ENCODE results near the gene SEC22C. TPM values are rescaled to one million over a fixed set of nuclear protein-coding genes. Genes with fewer than 3 reads are reported as not detected.

The SEC22C gene
- total and polyA plus RNA-seq, 2 experiments from 2014 or later = 21.9 to 48.3 TPM

DNA sequence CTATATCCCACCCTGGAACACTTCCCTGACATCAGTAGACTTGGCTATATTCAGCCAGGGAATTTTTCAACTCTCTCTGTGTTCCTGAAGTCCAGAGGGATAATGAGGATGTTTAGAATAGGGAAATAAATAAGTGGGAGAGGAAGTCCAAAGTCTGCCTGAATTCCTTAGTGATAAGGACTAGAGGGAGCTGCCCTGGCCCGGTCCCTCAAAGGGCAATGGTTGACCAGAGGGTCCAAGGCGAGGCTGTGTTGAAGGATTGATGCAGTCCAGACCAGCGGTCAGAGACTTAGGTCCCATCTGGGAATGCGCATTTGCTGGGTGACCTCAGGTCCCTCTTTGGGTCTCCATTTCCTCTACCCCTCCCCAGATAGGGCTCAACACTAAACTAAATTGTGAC lies 71.4 kb downstream of the SEC22C start:
- peaks cover 10% of the 10 kb centered on the region; the same call in 1 of the 2 replicates for H3K9me2 ChIP-seq (ENCODE audit: insufficient read depth)
- Mint-ChIP-seq H3K9me3 (no peaks in the 10 kb centered on the region; the same call in 2 of the 3 replicates), H3K4me3 (no peak overlapping the region), H3K27me3 (ENCODE audit: insufficient read depth, low read depth, poor library complexity) (peaks cover 3% of the 10 kb centered on the region), H3K27ac (no peak overlapping the region), H3K4me1 (peaks cover 19% of the 10 kb centered on the region), H3K36me3 (ENCODE audit: low read depth) (no peaks in the 10 kb centered on the region; the same call in 2 of the 3 replicates)
- DNase-seq (ENCODE audit: low spot score) (no peak), ATAC-seq (no peak)
- no peaks in the 10 kb centered on the region for H3K36me3 ChIP-seq (ENCODE audit: insufficient read depth)
- H3K4me1 ChIP-seq (ENCODE audit: insufficient read depth) = peaks cover 11% of the 10 kb centered on the region
- TF ChIP-seq JUNB (IDR thresholded peaks at IDR 0.05; ENCODE audit: unreplicated experiment) = no peak
- TF ChIP-seq POLR2AphosphoS5 (IDR thresholded peaks at IDR 0.05; ENCODE audit: low read depth) = no peak
- TF ChIP-seq, protein P1, sequence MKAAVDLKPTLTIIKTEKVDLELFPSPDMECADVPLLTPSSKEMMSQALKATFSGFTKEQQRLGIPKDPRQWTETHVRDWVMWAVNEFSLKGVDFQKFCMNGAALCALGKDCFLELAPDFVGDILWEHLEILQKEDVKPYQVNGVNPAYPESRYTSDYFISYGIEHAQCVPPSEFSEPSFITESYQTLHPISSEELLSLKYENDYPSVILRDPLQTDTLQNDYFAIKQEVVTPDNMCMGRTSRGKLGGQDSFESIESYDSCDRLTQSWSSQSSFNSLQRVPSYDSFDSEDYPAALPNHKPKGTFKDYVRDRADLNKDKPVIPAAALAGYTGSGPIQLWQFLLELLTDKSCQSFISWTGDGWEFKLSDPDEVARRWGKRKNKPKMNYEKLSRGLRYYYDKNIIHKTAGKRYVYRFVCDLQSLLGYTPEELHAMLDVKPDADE (IDR thresholded peaks at IDR 0.05) = no peak
- no peak for TF ChIP-seq STAT1 (IDR thresholded peaks at IDR 0.05; ENCODE audit: unreplicated experiment)
- TF ChIP-seq, protein P2, sequence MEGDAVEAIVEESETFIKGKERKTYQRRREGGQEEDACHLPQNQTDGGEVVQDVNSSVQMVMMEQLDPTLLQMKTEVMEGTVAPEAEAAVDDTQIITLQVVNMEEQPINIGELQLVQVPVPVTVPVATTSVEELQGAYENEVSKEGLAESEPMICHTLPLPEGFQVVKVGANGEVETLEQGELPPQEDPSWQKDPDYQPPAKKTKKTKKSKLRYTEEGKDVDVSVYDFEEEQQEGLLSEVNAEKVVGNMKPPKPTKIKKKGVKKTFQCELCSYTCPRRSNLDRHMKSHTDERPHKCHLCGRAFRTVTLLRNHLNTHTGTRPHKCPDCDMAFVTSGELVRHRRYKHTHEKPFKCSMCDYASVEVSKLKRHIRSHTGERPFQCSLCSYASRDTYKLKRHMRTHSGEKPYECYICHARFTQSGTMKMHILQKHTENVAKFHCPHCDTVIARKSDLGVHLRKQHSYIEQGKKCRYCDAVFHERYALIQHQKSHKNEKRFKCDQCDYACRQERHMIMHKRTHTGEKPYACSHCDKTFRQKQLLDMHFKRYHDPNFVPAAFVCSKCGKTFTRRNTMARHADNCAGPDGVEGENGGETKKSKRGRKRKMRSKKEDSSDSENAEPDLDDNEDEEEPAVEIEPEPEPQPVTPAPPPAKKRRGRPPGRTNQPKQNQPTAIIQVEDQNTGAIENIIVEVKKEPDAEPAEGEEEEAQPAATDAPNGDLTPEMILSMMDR (conservative IDR thresholded peaks at IDR 0.05; ENCODE audit: low read depth in 2 of 2) = no peak
- TF ChIP-seq EZH2phosphoT487 (IDR thresholded peaks at IDR 0.05; ENCODE audit: unreplicated experiment) = no peak
- TF ChIP-seq CREB1 (CRISPR knock-in tag; IDR thresholded peaks at IDR 0.05; ENCODE audit: low read depth) = no peak
- TF ChIP-seq ZNF114 (CRISPR knock-in tag; IDR thresholded peaks at IDR 0.05) = no peak
- no peak for TF ChIP-seq EZH2 (IDR thresholded peaks at IDR 0.05; ENCODE audit: low read depth, unreplicated experiment)
- no peak for TF ChIP-seq NANOG (IDR thresholded peaks at IDR 0.05; ENCODE audit: borderline replicate concordance)
- H3K27me3 ChIP-seq (ENCODE audit: insufficient read depth) = no peaks in the 10 kb centered on the region
- no peak overlapping the region for H3K27ac ChIP-seq (ENCODE audit: low read depth)
- H4K20me1 ChIP-seq (replicated peaks; ENCODE audit: insufficient read depth) = no peaks in the 10 kb centered on the region; the same call in 1 of the 2 replicates
- H3K4me3 ChIP-seq = no peak overlapping the region
- H3K4me2 ChIP-seq = no peak overlapping the region
- no peaks in the 10 kb centered on the region for H3F3A ChIP-seq (replicated peaks; ENCODE audit: low read depth)
- no peak overlapping the region for H2AFZ ChIP-seq
- H3K79me2 ChIP-seq (replicated peaks; ENCODE audit: insufficient read depth) = no peaks in the 10 kb centered on the region

DNA sequence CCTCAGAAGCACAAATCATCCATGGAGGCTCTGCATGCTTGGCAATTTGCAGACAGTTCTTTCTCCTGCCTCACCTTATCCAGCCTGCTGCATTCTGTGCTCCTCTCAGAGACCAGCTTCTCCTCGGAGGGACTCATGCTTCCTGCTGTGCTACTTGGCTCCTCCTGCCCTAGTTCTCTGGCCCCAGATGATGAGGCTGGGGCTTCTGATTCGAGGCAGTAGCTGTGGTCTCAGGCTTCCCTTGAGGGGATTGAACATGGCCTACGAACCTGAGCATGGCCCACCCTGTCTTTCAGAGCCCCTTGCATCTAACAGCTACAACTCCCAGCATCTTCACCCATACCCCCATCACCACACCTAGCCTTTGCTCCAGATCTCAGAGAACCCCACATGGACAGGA lies 72.7 kb downstream of the SEC22C start:
- H3K4me1 ChIP-seq (ENCODE audit: insufficient read depth) = peaks cover 11% of the 10 kb centered on the region
- no peak overlapping the region for H3K4me3 ChIP-seq
- TF ChIP-seq NANOG (IDR thresholded peaks at IDR 0.05; ENCODE audit: borderline replicate concordance) (no peak), JUNB (IDR thresholded peaks at IDR 0.05; ENCODE audit: unreplicated experiment) (no peak), EZH2phosphoT487 (IDR thresholded peaks at IDR 0.05; ENCODE audit: unreplicated experiment) (no peak), ZNF331 (CRISPR knock-in tag; IDR thresholded peaks at IDR 0.05; ENCODE audit: low read depth) (no peak), STAT1 (IDR thresholded peaks at IDR 0.05; ENCODE audit: unreplicated experiment) (no peak), EZH2 (IDR thresholded peaks at IDR 0.05; ENCODE audit: low read depth, unreplicated experiment) (no peak), CREB1 (CRISPR knock-in tag; IDR thresholded peaks at IDR 0.05; ENCODE audit: low read depth) (no peak), ZNF114 (CRISPR knock-in tag; IDR thresholded peaks at IDR 0.05) (no peak)
- TF ChIP-seq, protein P1 (IDR thresholded peaks at IDR 0.05) = no peak
- TF ChIP-seq, protein P3, sequence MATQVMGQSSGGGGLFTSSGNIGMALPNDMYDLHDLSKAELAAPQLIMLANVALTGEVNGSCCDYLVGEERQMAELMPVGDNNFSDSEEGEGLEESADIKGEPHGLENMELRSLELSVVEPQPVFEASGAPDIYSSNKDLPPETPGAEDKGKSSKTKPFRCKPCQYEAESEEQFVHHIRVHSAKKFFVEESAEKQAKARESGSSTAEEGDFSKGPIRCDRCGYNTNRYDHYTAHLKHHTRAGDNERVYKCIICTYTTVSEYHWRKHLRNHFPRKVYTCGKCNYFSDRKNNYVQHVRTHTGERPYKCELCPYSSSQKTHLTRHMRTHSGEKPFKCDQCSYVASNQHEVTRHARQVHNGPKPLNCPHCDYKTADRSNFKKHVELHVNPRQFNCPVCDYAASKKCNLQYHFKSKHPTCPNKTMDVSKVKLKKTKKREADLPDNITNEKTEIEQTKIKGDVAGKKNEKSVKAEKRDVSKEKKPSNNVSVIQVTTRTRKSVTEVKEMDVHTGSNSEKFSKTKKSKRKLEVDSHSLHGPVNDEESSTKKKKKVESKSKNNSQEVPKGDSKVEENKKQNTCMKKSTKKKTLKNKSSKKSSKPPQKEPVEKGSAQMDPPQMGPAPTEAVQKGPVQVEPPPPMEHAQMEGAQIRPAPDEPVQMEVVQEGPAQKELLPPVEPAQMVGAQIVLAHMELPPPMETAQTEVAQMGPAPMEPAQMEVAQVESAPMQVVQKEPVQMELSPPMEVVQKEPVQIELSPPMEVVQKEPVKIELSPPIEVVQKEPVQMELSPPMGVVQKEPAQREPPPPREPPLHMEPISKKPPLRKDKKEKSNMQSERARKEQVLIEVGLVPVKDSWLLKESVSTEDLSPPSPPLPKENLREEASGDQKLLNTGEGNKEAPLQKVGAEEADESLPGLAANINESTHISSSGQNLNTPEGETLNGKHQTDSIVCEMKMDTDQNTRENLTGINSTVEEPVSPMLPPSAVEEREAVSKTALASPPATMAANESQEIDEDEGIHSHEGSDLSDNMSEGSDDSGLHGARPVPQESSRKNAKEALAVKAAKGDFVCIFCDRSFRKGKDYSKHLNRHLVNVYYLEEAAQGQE (IDR thresholded peaks at IDR 0.05; ENCODE audit: unreplicated experiment) = no peak
- H3K4me3 Mint-ChIP-seq = no peak overlapping the region; the same call in 2 of the 3 replicates
- no peaks in the 10 kb centered on the region; the same call in 2 of the 3 replicates for H3K36me3 Mint-ChIP-seq (ENCODE audit: low read depth)
- H3F3A ChIP-seq (replicated peaks; ENCODE audit: low read depth) = no peaks in the 10 kb centered on the region
- H3K4me1 Mint-ChIP-seq = peaks cover 21% of the 10 kb centered on the region
- H3K36me3 ChIP-seq (ENCODE audit: insufficient read depth) = no peaks in the 10 kb centered on the region
- H3K27me3 ChIP-seq (ENCODE audit: insufficient read depth) = no peaks in the 10 kb centered on the region
- no peak for DNase-seq (ENCODE audit: low spot score)
- no peaks in the 10 kb centered on the region; the same call in 1 of the 2 replicates for H4K20me1 ChIP-seq (replicated peaks; ENCODE audit: insufficient read depth)
- no peaks in the 10 kb centered on the region for H3K79me2 ChIP-seq (replicated peaks; ENCODE audit: insufficient read depth)
- H3K4me2 ChIP-seq = no peak overlapping the region
- H3K9me2 ChIP-seq (ENCODE audit: insufficient read depth) = peaks cover 10% of the 10 kb centered on the region; the same call in 1 of the 2 replicates
- H3K27me3 Mint-ChIP-seq (ENCODE audit: insufficient read depth, low read depth, poor library complexity) = peaks cover 3% of the 10 kb centered on the region
- H3K9me3 Mint-ChIP-seq = peaks cover 2% of the 10 kb centered on the region; the same call in 2 of the 3 replicates
- ATAC-seq = no peak
- H3K27ac ChIP-seq (ENCODE audit: low read depth) = no peak overlapping the region
- no peak overlapping the region for H3K27ac Mint-ChIP-seq
- H2AFZ ChIP-seq = no peak overlapping the region

All from GM23338 (cell line).